Astrocyte of the cerebellum (primary cell): ENCODE measurements around the gene HEPHL1.
"Not testable (repeated sequence)": the region's sequence is repeated elsewhere in the genome, so short reads cannot be mapped to it uniquely, and the experiment has no call there.

Source experiments
- DNase-seq: peaks from one replicate; pipeline ENCODE4 v3.0.0-alpha.2; 2011; ENCODE audit warnings: low read depth
- H3K4me3 ChIP-seq: 2 replicates; pipeline ENCODE4 v1.5.1; 2011; ENCODE audit warnings: mild to moderate bottlenecking, low read depth, low read length, moderate library complexity
- CTCF ChIP-seq: IDR thresholded peaks from 2 replicates; pipeline ENCODE4 v1.5.1; 2012; ENCODE audit warnings: low read length, low read depth, moderate library complexity, mild to moderate bottlenecking; ENCODE audit errors: missing control alignments
- in situ Hi-C: cut with HindIII; loops from 2 replicates; pipeline ENCODE4 v1.10.0; 2017; ENCODE audit warnings: low sequenced_read_pairs

The HEPHL1 gene, protein sequence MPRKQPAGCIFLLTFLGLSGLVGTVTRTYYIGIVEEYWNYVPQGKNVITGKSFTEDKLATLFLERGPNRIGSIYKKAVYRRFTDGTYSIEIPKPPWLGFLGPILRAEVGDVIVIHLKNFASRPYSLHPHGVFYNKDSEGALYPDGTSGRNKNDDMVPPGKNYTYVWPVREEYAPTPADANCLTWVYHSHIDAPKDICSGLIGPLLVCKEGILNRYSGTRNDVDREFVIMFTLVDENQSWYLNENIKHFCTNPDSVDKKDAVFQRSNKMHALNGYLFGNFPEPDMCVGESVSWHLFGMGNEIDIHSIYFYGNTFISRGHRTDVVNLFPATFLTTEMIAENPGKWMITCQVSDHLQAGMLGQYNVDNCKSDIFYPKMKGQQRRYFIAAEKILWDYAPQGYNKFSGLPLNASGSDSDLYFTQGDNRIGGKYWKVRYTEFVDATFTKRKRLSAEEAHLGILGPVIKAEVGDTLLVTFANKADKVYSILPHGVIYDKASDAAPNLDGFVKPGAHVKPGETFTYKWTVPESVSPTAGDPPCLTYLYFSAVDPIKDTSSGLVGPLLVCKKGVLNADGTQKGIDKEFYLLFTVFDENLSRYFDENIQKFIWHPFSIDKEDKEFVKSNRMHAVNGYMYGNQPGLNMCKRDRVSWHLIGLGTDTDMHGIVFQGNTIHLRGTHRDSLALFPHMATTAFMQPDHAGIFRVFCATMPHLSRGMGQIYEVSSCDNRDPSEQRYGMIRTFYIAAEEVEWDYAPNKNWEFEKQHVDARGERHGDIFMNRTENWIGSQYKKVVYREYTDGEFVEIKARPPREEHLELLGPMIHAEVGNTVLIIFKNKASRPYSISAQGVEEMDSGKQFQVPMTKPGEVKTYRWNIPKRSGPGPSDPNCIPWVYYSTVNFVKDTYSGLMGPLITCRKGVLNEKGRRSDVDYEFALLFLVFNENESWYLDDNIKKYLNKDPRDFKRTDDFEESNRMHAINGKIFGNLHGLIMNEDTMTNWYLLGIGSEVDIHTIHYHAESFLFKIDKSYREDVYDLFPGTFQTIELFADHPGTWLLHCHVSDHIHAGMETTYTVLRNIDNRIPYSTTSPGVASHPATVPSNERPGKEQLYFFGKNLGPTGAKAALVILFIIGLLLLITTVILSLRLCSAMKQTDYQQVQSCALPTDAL

DNA sequence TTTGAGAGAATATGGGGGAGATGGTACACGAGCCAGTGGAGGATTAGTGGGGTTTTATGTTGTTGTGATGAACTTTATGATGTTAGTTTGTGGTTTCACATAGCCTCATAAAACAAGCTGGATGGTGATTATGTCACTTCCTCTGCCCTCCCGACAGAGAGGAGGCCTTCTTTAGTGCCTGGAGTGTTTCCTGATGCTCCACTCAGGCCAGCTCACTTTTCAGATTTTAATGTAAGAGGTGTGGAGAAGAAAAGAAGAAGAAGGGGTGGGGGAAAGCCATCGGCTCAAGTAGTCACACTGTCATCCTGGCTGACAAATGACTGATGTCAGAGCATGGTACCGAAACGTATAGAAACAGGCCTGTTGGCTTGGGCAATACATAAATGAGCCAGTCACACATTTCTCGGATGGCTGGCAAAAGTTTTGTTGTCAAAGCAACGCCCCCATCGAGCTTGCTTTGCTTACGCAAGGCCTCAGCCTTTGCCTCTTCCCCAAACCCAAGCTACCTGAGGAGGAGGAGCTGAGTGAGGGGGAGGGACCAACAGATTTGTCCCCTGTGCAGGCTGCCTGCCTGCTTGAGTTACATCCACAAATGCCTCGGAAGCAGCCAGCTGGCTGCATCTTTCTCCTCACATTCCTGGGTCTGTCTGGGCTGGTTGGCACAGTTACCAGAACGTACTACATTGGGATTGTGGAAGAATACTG lies at the start of gene HEPHL1:
Gene HEPHL1 (plus strand): TSS at position 578 of the 705 bp plus-strand sequence. CDS start 15 bp downstream, at position 593.
- no peak for TF ChIP-seq CTCF
- DNase-seq, result no peak
- H3K4me3 ChIP-seq, result no peak within 1 kb of the TSS
- in situ Hi-C loops, result no loop called here

DNA sequence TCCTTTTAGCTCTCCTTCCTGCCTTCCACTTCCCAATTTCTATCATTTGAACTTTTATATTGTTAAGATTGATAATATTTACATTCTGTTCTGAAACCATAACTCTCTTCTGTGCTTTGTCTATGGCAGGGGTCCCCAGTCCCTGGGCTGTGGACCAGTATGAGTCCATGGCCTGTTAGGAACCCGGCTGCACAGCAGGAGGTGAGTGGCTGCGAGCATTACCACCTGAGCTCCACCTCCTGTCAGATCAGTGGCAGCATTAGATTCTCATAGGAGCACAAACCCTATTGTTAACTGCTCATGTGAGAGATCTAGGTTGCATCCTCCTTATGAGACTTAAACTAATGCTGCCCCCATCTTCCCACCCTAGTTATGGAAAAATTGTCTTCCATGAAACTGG lies 48.4 kb upstream of the HEPHL1 start:
- in situ Hi-C loops, result no loop called here
- no peak for DNase-seq
- no peak for TF ChIP-seq CTCF
- no peak overlapping the region for H3K4me3 ChIP-seq

- in situ Hi-C loops, DNase-seq, H3K4me3 ChIP-seq: not testable (repeated sequence)
Observed at GRCh38 chr11:93973322-93974051, 47.7 kb upstream of the HEPHL1 start.

DNA sequence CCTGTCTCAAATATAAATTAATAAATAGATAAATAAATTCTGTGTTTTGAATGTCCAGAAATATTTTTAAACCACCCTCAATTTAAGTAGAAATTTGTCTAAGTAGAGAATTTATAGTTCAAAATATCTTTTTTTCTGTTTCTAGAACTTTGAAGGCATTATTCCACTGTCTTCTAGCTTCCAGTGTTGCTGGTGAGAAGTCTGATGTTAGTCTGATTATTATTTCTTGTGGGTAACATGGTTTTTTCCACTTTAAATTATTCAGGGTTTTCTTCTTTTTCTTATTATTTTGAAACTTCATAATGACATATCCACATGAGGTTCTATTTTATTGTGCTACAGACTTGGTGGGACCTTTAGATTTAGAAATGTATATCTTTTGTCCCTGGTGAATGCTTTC lies 46.4 kb upstream of the HEPHL1 start:
- no peak for DNase-seq
- no peak for TF ChIP-seq CTCF
- no peak overlapping the region for H3K4me3 ChIP-seq
- in situ Hi-C loops, result no loop called here

DNA sequence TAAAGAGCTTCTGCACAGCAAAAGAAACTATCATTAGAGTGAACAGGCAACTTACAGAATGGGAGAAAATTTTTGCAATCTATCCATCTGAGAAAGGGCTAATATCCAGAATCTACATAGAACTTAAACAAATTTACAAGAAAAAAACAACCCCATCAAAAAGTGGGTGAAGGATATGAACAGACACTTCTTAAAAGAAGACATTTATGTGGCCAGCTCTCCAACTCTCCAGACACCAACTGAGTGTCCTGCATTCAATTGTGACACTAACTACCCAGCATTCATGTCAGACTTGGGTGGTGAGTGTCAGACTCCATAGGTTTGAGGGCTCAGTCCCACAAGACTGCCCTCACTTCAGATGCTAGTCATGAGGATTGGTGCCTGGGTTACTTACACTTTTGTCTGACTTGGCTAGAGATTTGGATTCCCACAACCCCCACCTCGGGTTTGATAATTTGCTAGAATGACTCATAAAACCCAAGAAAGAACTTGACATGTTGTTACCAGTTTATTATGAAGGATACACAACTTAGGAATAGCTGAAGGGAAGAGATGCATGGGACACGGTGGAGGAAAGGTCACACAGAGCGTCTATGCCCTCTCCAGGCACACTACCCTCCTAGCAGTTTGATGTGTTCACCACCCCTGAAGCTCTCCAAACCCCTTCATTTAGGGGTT lies 44.4 kb upstream of the HEPHL1 start:
- DNase-seq, in situ Hi-C loops, H3K4me3 ChIP-seq: not testable (repeated sequence)

DNA sequence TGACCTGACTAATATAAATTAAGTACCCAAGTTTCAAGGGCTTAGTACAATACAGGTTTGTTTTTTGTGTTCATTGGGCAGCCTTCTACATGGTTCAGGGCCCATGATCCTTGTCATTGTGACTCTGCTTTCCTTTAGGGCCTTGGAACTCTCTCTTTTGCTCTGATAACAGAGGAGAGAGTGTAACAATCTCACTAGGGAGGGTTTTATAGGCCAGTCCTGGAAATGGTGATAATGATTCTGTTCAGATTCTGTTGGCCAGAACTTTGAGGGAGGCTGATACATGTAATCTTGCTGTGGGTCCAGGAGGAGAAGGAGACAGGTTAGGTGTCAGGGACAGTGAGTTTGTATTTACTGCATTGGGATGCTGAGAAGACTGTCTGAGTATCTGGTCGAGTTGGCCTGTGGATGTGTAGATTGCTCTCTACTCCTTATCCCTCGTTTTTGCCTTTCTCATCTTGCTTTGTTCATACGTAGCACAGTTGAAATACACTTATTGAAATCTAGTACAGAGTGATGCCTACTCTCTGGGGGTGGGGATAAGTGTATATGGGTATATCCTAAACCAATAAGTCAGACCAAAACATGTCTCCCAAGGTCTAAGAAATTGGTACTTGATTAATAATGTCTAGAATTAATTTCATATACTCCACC lies 37.5 kb upstream of the HEPHL1 start:
- in situ Hi-C loops, result no loop called here
- no peak overlapping the region for H3K4me3 ChIP-seq
- no peak for TF ChIP-seq CTCF
- no peak for DNase-seq
